Neural progenitor cell (in vitro differentiated cells): ENCODE results near the gene MAGI1. TPM values are rescaled to one million over a fixed set of nuclear protein-coding genes. Genes with fewer than 3 reads are reported as not detected.

Experiments
- DNase-seq: peaks from one replicate; pipeline ENCODE4 v3.0.0-alpha.2; 2016; ENCODE audit warnings: low spot score
- H2AFZ ChIP-seq: fragments of 200-600 bp; sonication (generic); replicated peaks from 2 replicates; pipeline ENCODE4 v1.6.1; 2016; ENCODE audit warnings: antibody characterized with exemption
- H3F3A ChIP-seq: fragments of 200-600 bp; sonication (generic); 2 replicates; pipeline ENCODE4 v1.6.1; 2016; ENCODE audit warnings: antibody characterized with exemption, low read depth
- H3K27ac ChIP-seq: fragments of 200-600 bp; sonication (generic); 2 replicates; pipeline ENCODE4 v1.5.1; 2016; ENCODE audit warnings: mild to moderate bottlenecking
- H3K27me3 ChIP-seq: fragments of 200-600 bp; sonication (generic); 2 replicates; pipeline ENCODE4 v1.6.1; 2016; ENCODE audit warnings: mild to moderate bottlenecking, moderate library complexity
- H3K36me3 ChIP-seq: fragments of 200-600 bp; sonication (generic); 2 replicates; pipeline ENCODE4 v1.5.1; 2016
- H3K4me1 ChIP-seq: fragments of 200-600 bp; sonication (generic); 2 replicates; pipeline ENCODE4 v1.6.1; 2016; ENCODE audit warnings: mixed run types
- H3K4me2 ChIP-seq: fragments of 200-600 bp; sonication (generic); 2 replicates; pipeline ENCODE4 v1.6.1; 2016
- H3K4me3 ChIP-seq: fragments of 200-600 bp; sonication (generic); 2 replicates; pipeline ENCODE4 v1.5.1; 2016
- H3K79me2 ChIP-seq: fragments of 200-600 bp; sonication (generic); 2 replicates; pipeline ENCODE4 v1.6.1; 2016; ENCODE audit warnings: low read depth
- H3K9ac ChIP-seq: fragments of 200-600 bp; sonication (generic); 2 replicates; pipeline ENCODE4 v1.6.1; 2016
- H3K9me3 ChIP-seq: fragments of 200-600 bp; sonication (generic); 2 replicates; pipeline ENCODE4 v1.5.1; 2016; ENCODE audit warnings: low read depth
- H4K20me1 ChIP-seq: fragments of 200-600 bp; sonication (generic); 2 replicates; pipeline ENCODE4 v1.6.1; 2016; ENCODE audit warnings: low read depth
- H3K27ac Mint-ChIP-seq: 3 replicates; pipeline ENCODE4 v1.8.0; 2021; ENCODE audit warnings: mixed read lengths
- H3K27me3 Mint-ChIP-seq: 2 replicates; pipeline ENCODE4 v1.8.0; 2022; ENCODE audit warnings: low read depth, mild to moderate bottlenecking, inconsistent platforms, moderate library complexity, mixed read lengths; ENCODE audit not compliant: insufficient read depth
- H3K36me3 Mint-ChIP-seq: 3 replicates; pipeline ENCODE4 v1.8.0; 2021; ENCODE audit warnings: mixed read lengths
- H3K4me1 Mint-ChIP-seq: 3 replicates; pipeline ENCODE4 v1.8.0; 2021; ENCODE audit warnings: mixed read lengths
- H3K4me3 Mint-ChIP-seq: 3 replicates; pipeline ENCODE4 v1.8.0; 2021; ENCODE audit warnings: mild to moderate bottlenecking, moderate library complexity, mixed read lengths
- H3K9me3 Mint-ChIP-seq: 3 replicates; pipeline ENCODE4 v1.8.0; 2020; ENCODE audit warnings: mixed read lengths
- CTCF ChIP-seq: fragments of 200-600 bp; sonication (generic); IDR thresholded peaks from 2 replicates; pipeline ENCODE4 v1.5.1; 2017; ENCODE audit warnings: antibody characterized with exemption, mild to moderate bottlenecking
- EZH2 ChIP-seq: fragments of 200-600 bp; sonication (generic); IDR thresholded peaks from 2 replicates; pipeline ENCODE4 v1.6.1; 2017; ENCODE audit warnings: antibody characterized with exemption, mild to moderate bottlenecking, moderate library complexity
- EZH2phosphoT487 ChIP-seq: fragments of 200-600 bp; sonication (generic); IDR thresholded peaks from 2 replicates; pipeline ENCODE4 v1.6.1; 2017; ENCODE audit warnings: antibody characterized with exemption
- total RNA-seq: library from RNA; depleted of rRNA; stranded (reverse); fragments of >200 nt; gene quantifications from 2 replicates; pipeline ENCODE4 v1.2.3, GENCODE V29; 2015; ENCODE audit warnings: low replicate concordance

MAGI1 gene
- total RNA-seq, 1 donor from 2014 or later: 40.6 TPM

GRCh38 chr3:66039590-66039887, 821 bp upstream of the MAGI1 start:
- TF ChIP-seq CTCF: no peak
- TF ChIP-seq EZH2: no peak
- TF ChIP-seq EZH2phosphoT487: no peak
- peak; percentile 71 for DNase-seq
- no peak overlapping the region for H3K9ac ChIP-seq
- Mint-ChIP-seq H3K27ac (no peak overlapping the region), H3K36me3 (no peaks in the 10 kb centered on the region), H3K9me3 (no peaks in the 10 kb centered on the region), H3K4me3 (peak overlapping the region; percentile 100), H3K4me1 (peaks cover 32% of the 10 kb centered on the region), H3K27me3 (peaks cover 4% of the 10 kb centered on the region)
- H3K4me2 ChIP-seq: peak overlapping the region; percentile 90
- H3F3A ChIP-seq: peaks cover 23% of the 10 kb centered on the region
- H3K36me3 ChIP-seq: no peaks in the 10 kb centered on the region
- no peaks in the 10 kb centered on the region for H3K9me3 ChIP-seq
- H3K4me1 ChIP-seq: peaks cover 20% of the 10 kb centered on the region
- peaks cover 21% of the 10 kb centered on the region for H4K20me1 ChIP-seq
- H3K79me2 ChIP-seq: peaks cover 38% of the 10 kb centered on the region
- H3K27ac ChIP-seq: peak overlapping the region; percentile 44
- H3K4me3 ChIP-seq: peak overlapping the region; percentile 85
- peak overlapping the region; percentile 97 for H2AFZ ChIP-seq
- no peaks in the 10 kb centered on the region for H3K27me3 ChIP-seq

DNA sequence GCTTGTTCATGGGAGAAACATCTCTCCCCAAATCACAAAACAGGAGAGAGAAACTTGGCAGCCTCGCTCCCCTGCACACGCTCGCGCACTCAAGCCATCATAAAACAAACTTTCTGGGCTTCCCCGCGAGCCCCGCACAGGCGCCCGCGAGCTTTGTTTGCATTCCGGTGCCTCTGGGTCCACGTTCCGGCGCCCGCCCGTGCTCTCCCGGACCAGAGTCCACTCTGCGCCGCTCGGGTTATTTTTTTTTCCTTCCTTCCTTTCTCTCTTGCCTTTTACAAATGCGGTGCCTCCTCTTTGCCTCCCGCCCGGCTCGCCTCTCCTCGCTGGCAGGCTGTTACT, 363 bp downstream of the MAGI1 start:
- peak overlapping the region; percentile 97 for H3K27ac Mint-ChIP-seq
- no peaks in the 10 kb centered on the region for H3K9me3 ChIP-seq
- peaks cover 50% of the 10 kb centered on the region for H3K79me2 ChIP-seq
- H3K4me3 ChIP-seq: peak overlapping the region; percentile 85
- H3K4me1 ChIP-seq: peaks cover 20% of the 10 kb centered on the region
- H4K20me1 ChIP-seq: peaks cover 21% of the 10 kb centered on the region
- no peaks in the 10 kb centered on the region for H3K27me3 ChIP-seq
- peak overlapping the region; percentile 56 for H2AFZ ChIP-seq
- H3K4me1 Mint-ChIP-seq: peaks cover 32% of the 10 kb centered on the region
- DNase-seq: no peak
- H3K36me3 Mint-ChIP-seq: no peaks in the 10 kb centered on the region
- H3K4me2 ChIP-seq: peak overlapping the region; percentile 93
- H3K27me3 Mint-ChIP-seq: peaks cover 4% of the 10 kb centered on the region
- H3K36me3 ChIP-seq: no peaks in the 10 kb centered on the region
- H3K9me3 Mint-ChIP-seq: no peaks in the 10 kb centered on the region
- H3K27ac ChIP-seq: peak overlapping the region; percentile 72
- H3K9ac ChIP-seq: peak overlapping the region; percentile 28
- peak overlapping the region; percentile 100 for H3K4me3 Mint-ChIP-seq
- H3F3A ChIP-seq: peaks cover 23% of the 10 kb centered on the region
- TF ChIP-seq EZH2phosphoT487: no peak
- no peak for TF ChIP-seq CTCF
- no peak for TF ChIP-seq EZH2

DNA sequence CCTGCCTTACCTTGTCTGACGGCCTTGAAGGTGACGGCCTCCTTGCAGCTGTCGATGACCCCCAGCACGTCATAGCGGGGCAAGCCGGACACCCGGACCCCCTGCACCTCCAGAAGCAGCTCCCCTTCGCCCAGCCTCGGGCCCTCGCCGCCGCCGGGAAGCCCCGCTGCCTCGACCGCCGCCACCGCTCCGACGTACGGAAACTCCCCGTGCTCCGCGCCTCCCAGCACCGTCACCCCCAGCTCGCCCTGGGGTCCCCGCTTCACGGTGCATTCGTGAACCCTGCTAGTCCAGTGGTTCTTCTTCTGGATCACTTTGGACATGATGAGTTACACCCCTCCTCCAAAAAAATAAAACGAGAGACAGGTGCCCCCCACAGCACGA, 740 bp downstream of the MAGI1 start:
- Mint-ChIP-seq H3K4me3 (peak overlapping the region; percentile 100), H3K27ac (peak overlapping the region; percentile 97), H3K9me3 (no peaks in the 10 kb centered on the region), H3K4me1 (peaks cover 32% of the 10 kb centered on the region), H3K36me3 (no peaks in the 10 kb centered on the region), H3K27me3 (peaks cover 4% of the 10 kb centered on the region)
- Histone ChIP-seq H2AFZ (peak overlapping the region; percentile 56), H3K36me3 (no peaks in the 10 kb centered on the region), H3K4me3 (peak overlapping the region; percentile 85), H3K4me2 (peak overlapping the region; percentile 93), H3F3A (peaks cover 23% of the 10 kb centered on the region), H3K9ac (peak overlapping the region; percentile 28), H3K27me3 (no peaks in the 10 kb centered on the region), H4K20me1 (peaks cover 21% of the 10 kb centered on the region), H3K9me3 (no peaks in the 10 kb centered on the region), H3K27ac (no peak overlapping the region), H3K79me2 (peaks cover 53% of the 10 kb centered on the region), H3K4me1 (peaks cover 20% of the 10 kb centered on the region)
- peak; percentile 40 for DNase-seq
- TF ChIP-seq CTCF (no peak), EZH2phosphoT487 (no peak), EZH2 (no peak)
